Left forelimb (tissue), 1 donor: ENCODE results near the gene POTEG.
"Not testable (repeated sequence)": the region's sequence is repeated elsewhere in the genome, so short reads cannot be mapped to it uniquely, and the experiment has no call there.

Experiments used
- DNase-seq: peaks from one replicate; pipeline ENCODE4 v3.0.0-alpha.2; 2018; ENCODE audit warnings: low spot score

Gene POTEG

DNA sequence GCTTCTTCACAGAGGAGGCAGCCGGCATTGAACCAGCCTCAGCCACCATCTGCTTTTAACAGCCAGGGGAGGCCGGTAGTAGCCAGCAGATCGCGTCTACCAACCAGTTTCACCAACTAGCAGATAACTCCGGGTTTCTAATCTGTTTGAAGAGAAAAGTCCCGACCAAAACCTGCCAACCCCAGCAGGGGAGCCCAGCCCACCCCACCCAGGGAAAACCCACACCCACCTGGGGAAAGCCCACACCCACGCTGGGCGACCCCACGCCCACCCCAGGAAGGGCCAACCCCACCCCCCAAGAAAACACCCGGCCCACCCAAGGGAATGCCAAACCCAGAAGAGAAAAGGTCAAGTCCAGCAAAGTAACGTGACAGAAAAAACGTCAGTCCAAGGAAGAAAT, at the start of gene POTEG:
Gene POTEG (minus strand): TSS at position 101 of the 400 bp plus-strand sequence. CDS start 52 bp downstream, at position 49.
- not testable (repeated sequence) for DNase-seq

- DNase-seq, result not testable (repeated sequence)
Measured at GRCh38 chr14:19482093-19482492, 48.0 kb upstream of the POTEG start.

- not testable (repeated sequence) for DNase-seq
Measured at GRCh38 chr14:19481421-19481820, 47.3 kb upstream of the POTEG start.

GRCh38 chr14:19480491-19480890, 46.4 kb upstream of the POTEG start:
- not testable (repeated sequence) for DNase-seq

DNA sequence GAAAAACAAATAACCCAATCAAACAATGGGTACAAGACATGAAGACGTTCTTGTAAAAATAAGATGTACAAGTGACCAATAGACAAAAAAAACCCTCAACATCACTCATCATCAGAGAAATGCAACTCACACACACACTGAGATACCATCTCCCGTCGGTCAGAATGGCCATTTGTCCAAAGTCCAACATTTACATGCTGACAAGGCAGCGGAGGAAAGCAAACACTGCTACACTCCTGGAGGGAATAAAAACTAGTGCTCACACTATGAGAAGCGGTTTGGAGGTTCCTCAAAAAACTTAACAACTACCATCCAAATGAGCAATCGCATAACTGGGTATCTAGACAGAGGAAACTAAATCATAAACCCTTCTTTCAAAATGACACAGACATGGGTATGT, 11.6 kb upstream of the POTEG start:
- not testable (repeated sequence) for DNase-seq

GRCh38 chr14:19439826-19440225, 5.7 kb upstream of the POTEG start:
- DNase-seq, result not testable (repeated sequence)

DNA sequence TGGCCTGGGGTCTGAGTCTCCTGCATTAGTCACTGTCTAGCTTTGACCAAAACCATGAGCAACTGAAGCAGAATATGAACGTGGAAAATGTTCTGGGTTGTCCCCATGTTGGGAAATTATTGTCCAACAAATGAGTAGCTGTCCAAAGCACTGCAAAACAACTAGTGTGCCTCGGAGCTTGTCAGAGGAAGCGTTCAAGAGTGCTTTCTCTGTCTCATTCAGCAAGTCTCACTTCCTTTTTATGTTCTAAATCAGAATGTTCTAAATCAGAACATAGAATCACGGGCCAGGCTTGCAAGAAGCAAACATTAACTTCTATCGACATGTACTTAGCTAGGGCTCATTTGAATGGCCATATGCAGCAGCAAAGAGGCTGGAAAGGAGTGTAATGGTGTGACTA, 5.1 kb upstream of the POTEG start:
- DNase-seq, result not testable (repeated sequence)

GRCh38 chr14:19437126-19437443, 2.9 kb upstream of the POTEG start:
- DNase-seq, result not testable (repeated sequence)

DNA sequence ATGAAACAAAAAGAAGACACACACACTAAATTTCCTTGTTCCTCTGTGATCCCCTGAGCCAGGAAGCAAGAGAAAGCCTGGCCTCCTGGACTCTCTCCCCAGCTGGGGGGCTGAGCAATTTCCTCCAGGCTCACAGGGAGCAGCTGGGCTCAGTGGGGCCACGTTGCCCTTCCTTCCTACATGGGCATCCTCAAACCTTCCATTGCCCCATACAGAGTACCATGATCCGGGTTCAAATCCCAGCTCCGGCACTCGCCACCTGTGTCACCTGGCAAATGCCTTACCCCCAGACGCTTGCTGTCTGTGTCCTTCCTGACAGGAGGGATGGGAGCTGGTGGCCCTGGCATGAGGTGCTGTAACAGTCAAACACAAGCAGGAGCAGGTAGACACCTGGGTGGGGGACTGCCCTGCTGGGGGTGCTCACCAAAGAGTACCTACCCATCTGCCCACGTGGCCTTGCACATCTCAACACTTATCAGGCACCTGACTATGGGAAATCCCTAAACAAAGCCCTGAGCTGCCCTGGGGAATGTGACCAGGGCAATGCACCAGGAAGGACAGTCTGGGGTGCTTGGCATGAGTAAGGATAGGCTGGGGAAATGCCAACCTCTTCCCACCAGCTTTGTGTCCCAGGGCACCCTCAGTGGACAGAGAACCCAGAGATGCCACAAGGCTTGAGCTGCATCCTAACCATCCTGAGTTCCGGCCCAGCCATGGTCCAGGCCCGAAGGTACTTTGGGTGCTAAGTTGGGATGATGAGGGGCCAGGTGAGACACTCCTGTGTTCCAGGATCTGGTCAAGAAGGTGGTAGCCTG, 2.4 kb upstream of the POTEG start:
- not testable (repeated sequence) for DNase-seq

GRCh38 chr14:19435852-19436251, 1.7 kb upstream of the POTEG start:
- DNase-seq, result not testable (repeated sequence)

DNA sequence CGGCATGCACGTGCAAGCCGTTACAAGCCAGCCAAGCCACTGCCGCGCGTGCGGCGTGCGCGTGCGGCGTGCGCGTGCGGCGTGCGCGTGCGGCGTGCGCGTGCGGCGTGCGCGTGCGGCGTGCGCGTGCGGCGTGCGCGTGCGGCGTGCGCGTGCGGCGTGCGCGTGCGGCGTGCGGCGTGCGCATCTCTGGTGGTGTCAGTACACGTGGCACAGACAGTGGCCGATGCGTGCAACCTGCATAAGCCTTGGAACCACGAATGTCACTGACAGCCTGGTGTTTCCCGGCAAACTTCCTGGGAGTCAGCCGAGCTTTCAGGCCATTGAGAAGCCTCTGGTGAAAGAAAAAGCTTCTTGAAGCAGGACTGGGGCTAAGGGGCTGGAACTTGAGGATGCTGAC, 750 bp upstream of the POTEG start:
- not testable (repeated sequence) for DNase-seq

DNA sequence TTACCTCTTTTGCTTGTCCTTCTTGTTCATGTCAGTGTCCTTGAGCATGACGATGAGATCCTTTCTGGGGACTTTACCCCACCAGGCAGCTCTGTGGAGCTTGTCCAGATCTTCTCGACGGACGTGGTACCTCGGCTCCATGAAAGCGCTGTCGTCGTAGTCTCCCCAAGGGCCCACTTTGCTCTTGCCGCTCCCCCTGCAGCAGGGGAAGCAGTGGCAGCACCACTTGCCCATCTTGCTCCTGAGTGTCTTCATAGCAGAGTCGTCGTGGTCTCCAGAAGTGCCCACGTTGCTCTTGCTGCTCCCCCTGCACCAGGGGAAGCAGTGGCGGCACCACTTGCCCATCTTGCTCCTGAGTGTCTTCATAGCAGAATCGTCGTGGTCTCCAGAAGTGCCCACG, 376 bp downstream of the POTEG start:
- DNase-seq, result not testable (repeated sequence)

- not testable (repeated sequence) for DNase-seq
Measured at GRCh38 chr14:19408519-19408918, 25.6 kb downstream of the POTEG start.

- DNase-seq, result not testable (repeated sequence)
Measured at GRCh38 chr14:19402097-19402496, 32.0 kb downstream of the POTEG start.

- DNase-seq, result not testable (repeated sequence)
Measured at GRCh38 chr14:19394727-19395126, 39.4 kb downstream of the POTEG start.

GRCh38 chr14:19390230-19390629, 43.9 kb downstream of the POTEG start:
- not testable (repeated sequence) for DNase-seq

- not testable (repeated sequence) for DNase-seq
Measured at GRCh38 chr14:19388741-19389140, 45.4 kb downstream of the POTEG start.

- DNase-seq, result not testable (repeated sequence)
Measured at GRCh38 chr14:19386996-19387395, 47.1 kb downstream of the POTEG start.

DNA sequence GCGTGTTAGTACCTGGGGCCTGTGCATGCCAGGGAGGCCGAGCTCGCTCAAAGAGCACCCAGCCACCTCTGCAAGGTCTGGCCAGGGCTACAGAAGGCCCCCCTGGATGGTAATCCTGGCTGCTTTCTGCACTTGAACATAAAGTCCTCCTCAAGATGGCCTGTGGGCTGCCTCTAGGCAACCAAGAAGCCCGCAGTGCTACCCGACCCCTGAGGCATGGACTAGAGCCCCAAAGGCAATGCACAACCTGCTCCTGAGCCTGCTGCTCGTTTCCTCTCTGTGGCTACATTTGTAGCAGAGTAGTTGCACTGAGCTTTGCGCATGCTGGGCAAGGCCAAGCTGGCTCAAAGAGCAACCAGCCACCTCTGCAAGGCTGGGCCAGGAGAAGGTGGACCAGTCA, 47.8 kb downstream of the POTEG start:
- DNase-seq, result not testable (repeated sequence)

GRCh38 chr14:19384088-19384781, 49.9 kb downstream of the POTEG start:
- not testable (repeated sequence) for DNase-seq

DNA sequence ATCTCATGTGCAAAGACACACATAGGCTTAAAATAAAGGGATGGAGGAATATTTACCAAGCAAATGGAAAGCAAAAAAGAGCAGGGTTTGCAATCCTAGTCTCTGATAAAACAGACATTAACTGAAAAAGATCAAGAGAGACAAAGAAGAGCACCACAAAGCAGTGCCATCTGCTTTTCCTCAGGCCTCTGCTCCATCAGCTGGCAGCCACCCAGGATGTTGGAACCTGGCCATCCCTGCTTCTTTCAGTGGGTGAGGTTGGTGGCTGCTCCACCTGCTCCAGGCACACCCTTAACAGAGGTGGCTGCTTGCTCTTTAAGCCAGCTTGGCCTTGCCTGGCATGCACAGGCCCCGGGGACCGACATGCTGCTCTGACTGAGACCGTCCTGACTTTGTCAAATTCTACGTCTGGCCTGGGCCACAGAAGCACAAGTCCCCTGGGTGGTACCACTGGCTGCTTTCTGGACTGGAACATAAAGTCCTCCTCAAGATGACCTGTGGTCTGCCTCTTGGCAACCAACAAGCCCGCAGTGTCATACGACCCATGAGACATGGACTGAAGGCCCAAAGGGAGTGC, 51.0 kb downstream of the POTEG start:
- DNase-seq, result not testable (repeated sequence)

DNA sequence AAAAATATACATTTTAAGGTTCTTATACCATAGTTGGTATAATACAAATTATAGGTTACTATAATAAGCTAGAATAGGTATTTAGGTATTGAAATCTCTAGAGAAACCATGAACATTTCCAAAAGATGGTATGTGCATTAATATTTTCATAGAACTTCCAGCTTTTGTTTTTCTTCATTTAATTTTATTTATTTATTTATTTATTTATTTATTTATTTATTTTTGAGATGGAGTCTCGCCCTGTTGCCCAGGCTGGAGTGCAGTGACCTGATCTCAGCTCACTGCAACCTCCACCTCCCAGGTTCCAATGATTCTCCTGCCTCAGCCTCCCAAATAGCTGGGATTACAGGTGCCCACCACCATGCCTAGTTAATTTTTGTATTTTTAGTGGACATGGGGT, 54.0 kb downstream of the POTEG start:
- DNase-seq, result not testable (repeated sequence)

DNA sequence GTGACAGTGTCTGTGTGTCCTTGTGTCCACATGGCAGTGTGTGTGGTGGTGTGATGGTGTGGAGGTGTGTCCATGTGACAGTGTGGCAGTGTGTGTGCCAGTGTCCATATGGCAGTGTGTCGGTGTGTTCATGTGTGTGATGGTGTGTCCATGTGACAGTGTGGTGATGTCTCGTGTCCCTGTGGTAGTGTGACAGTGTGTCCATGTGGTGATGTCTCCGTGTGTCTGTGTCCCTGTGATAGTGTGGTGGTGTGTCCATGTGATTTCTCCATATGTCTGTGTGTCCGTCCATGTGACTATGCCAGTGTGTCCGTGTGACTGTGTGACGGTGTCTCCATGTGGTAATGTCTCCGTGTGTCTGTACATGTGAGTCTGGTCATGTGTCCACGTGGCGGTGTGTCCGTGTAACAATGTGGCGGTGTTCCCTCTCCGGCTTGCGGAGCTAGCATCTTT, 59.7 kb downstream of the POTEG start:
- DNase-seq, result not testable (repeated sequence)
